HK-2 (cell line): ENCODE measurements around the gene CIRBP.
"Not testable (repeated sequence)": the region's sequence is repeated elsewhere in the genome, so short reads cannot be mapped to it uniquely, and the experiment has no call there.

Source experiments
- DNase-seq: peaks from one replicate; pipeline ENCODE4 v3.0.0-alpha.2; 2018; ENCODE audit not compliant: unreplicated experiment

The CIRBP gene

GRCh38 chr19:1243768-1244692 lies 25.1 kb upstream of the CIRBP start:
- DNase-seq: peak; percentile 77

GRCh38 chr19:1244693-1245451 lies 24.3 kb upstream of the CIRBP start:
- DNase-seq: no peak

- DNase-seq: no peak
Observed at GRCh38 chr19:1245494-1246264, 23.5 kb upstream of the CIRBP start.

GRCh38 chr19:1246265-1247087 lies 22.7 kb upstream of the CIRBP start:
- DNase-seq: not testable (repeated sequence)

GRCh38 chr19:1247748-1248138 lies 21.4 kb upstream of the CIRBP start:
- DNase-seq: no peak

GRCh38 chr19:1248139-1248785 lies 20.9 kb upstream of the CIRBP start, which contains the start of gene MIDN:
Gene MIDN (plus strand): TSS chr19:1248583. CDS start chr19:1250297, 1,714 bp downstream.
- peak; percentile 87 for DNase-seq

GRCh38 chr19:1248786-1249297 lies 20.3 kb upstream of the CIRBP start:
- DNase-seq: peak; percentile 81

- DNase-seq: peak; percentile 95
Observed at GRCh38 chr19:1249298-1249989, 19.7 kb upstream of the CIRBP start.

- no peak for DNase-seq
Observed at GRCh38 chr19:1249990-1250436, 19.1 kb upstream of the CIRBP start.

GRCh38 chr19:1250437-1251260 lies 18.5 kb upstream of the CIRBP start:
- DNase-seq: peak; percentile 39

GRCh38 chr19:1251330-1252220 lies 17.6 kb upstream of the CIRBP start:
- peak; percentile 74 for DNase-seq

GRCh38 chr19:1252221-1252820 lies 16.8 kb upstream of the CIRBP start:
- peak; percentile 91 for DNase-seq

GRCh38 chr19:1252821-1253513 lies 16.2 kb upstream of the CIRBP start:
- peak; percentile 95 for DNase-seq

GRCh38 chr19:1253514-1254080 lies 15.5 kb upstream of the CIRBP start:
- no peak for DNase-seq

GRCh38 chr19:1254081-1254527 lies 15.0 kb upstream of the CIRBP start:
- no peak for DNase-seq

GRCh38 chr19:1254530-1255185 lies 14.5 kb upstream of the CIRBP start:
- no peak for DNase-seq
